GM19240 (cell line): ENCODE measurements around the gene FOXI1.

Experiments used
- DNase-seq: peaks from one replicate; pipeline ENCODE4 v3.0.0; 2011; ENCODE audit warnings: low spot score; ENCODE audit not compliant: insufficient read length

FOXI1 gene

GRCh38 chr5:170105642-170106611 lies at the start of gene FOXI1:
FOXI1 (plus strand) TSS chr5:170105897; CDS start chr5:170105958, 61 bp downstream.
- no peak for DNase-seq

DNA sequence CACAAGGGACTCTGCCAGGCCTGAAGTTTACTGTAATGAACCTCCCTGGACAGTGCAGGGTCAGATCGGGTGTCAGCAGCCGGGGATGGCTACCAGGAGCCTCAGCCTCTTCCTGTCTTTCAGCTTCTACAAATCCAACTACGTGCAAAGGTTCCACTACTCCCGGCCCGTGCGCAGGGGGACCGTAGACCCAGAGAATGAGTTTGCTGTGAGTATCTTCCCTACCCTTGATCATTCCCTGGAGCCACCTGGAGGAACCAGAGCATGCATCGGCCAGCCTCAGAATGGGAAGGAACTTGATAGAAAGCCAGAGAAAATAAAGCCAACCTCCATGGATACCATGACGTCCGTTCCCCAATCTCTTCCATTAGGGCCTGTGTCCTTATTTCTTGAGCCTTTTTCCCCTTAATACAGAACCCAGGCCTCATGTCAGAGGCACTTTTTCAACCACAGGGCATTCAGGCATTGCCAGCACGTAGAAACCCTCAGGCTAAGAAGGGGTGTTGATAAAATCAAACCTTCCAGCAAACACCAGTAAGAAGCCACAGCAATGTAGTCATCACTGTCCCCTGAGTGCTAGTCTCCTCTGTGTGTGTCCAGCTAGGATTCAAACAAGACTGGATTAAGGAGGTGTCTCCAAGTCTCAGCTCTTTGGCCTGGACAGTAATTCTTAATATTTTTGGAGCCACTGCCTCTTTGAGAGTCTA lies 49.0 kb upstream of the FOXI1 start:
- no peak for DNase-seq

DNA sequence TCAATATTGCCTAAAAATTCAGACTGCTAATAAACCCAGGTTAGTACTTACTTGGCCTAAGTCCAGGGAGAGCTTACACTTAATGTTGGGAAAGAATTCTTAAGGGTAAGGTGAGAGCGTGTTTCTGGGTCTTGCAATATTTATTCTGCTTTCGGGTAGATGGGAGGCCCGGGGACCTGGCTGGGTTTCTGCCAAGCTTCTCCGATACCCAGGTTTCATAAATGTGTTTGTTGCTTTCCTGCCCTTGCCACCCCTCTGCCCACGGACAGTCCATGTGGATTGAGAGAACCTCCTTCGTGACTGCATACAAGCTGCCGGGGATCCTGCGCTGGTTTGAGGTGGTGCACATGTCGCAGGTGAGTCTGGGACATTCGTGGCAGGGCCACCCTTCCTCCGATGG lies 48.4 kb upstream of the FOXI1 start:
- no peak for DNase-seq

- no peak for DNase-seq
Measured at GRCh38 chr5:170059221-170059620, 46.5 kb upstream of the FOXI1 start.

GRCh38 chr5:170067152-170067551 lies 38.5 kb upstream of the FOXI1 start:
- DNase-seq = no peak

DNA sequence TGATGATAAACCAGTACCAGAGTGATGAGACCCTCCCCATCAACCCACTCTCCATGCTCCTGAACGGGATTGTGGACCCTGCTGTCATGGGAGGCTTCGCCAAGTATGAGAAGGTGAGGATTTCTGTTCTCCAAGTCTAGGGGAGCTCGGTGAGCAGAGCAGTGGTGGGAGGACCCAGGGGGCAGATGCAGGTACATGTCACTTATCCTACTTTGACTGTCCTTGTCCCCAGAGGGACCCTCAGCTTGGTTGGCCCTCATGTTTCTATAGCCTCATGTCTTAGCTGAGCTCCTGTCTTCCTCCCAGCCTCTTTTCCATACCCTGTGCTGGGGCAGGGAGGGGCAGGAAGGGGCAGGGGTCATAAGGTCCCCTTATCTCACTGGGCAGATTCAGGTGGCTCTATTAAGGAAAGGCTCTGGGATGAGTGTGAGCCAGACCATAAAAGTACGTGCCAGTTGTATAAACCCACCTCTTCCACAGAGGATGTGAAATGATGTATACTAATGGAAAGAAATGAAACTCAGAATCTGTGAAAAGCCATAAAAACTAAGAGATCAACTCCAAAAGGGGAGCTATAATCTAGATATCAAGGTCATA lies 38.0 kb upstream of the FOXI1 start:
- no peak for DNase-seq

DNA sequence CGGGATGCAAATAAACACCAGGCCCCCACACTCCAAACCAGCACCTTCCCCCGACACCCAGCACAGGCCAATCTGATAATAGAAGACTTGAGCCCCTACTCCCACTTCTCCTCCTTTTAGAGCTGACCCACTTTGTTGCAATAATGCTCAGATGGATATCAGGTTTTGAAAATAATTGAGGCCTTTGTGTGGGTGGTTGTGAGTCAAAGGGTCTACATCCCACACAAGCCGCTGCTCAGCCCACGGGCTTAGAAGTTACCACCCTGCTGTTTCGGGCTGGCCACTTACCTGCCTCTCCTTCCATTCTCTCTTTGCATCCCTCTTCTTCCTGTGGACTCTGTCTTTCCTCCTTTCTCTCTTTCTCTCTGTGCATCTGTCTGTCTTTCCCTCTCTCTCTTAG lies 36.2 kb upstream of the FOXI1 start:
- DNase-seq = no peak

DNA sequence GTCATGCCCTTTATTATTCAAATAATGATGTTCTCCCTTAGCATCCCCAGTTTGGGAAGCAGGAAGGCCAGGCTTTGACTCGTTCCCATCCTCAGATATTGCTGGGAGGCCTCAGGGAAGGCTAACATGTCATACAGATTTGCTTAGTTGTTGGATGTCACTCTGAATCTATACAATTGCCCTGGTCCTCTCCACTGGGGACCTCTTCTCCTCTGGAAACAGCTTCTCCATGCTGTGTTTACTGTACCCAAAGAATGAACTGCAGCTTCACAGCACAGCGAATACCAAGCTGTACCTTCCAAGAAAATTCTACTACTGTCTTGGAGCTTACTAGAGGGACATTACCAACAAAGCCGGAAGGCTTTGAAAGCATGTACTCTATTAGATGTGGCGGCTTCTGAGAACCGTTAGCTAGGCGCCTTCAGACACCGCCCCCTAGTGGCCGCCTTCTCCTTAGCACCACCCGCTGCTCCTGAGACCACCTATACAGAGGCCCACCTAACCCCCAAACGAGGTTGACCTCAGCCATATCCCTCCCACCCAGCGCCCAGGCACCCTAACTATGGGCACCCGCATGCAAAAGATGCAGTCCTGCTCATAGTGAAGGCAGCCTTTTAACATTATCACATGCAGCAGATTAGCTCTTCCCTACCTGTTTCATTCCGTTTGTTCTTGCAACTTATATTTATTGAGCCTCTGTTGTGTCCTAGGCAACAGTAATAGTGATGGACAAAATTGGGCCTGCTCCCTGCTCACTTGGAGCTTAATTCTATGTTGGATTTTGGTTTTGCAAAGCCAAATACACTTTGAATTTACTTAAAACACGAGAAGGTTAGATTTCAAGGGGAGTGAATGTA lies 34.9 kb upstream of the FOXI1 start:
- no peak for DNase-seq

GRCh38 chr5:170071748-170072147 lies 33.9 kb upstream of the FOXI1 start:
- no peak for DNase-seq

GRCh38 chr5:170075696-170076095 lies 30.0 kb upstream of the FOXI1 start:
- no peak for DNase-seq

DNA sequence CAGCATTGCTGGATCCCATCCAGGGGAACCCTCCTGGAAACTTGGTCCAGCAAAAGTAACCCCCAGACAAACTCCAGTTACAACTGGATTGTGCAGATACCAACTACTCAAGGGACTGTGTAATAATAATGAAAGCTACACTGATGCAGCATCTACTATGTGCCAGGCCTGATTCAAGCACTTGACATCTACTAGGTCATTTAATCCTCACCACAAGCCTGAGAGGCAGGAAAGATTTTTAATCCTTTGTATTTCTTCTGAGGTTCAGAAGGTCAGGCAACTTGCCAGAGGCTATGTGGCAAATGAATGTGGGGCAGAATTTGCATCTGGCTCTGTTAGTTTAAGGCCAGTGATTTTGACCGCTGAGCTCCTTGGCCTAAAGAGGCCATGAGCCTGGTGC lies 29.5 kb upstream of the FOXI1 start:
- no peak for DNase-seq

DNA sequence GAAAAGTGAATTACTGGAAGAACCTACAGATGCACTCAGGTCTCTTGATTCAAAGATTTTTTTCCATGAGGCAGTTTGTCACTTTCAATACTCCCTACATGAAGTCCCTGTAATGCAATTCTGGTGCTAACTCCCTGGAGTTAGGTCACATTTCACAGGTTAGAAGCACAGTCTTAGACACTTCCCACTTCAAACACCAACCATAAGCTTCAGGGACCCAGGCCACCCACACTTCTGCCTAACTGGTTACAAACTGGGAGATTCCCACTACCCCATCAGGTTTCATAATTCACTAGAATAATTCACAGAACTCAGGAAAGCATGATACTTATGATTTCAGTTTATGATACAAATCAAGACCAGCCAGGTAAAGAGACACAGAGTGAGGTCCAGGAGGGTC lies 29.0 kb upstream of the FOXI1 start:
- DNase-seq = no peak

GRCh38 chr5:170077526-170077925 lies 28.2 kb upstream of the FOXI1 start:
- DNase-seq = no peak

- no peak for DNase-seq
Measured at GRCh38 chr5:170078458-170078857, 27.2 kb upstream of the FOXI1 start.

GRCh38 chr5:170078931-170079330 lies 26.8 kb upstream of the FOXI1 start:
- no peak for DNase-seq

DNA sequence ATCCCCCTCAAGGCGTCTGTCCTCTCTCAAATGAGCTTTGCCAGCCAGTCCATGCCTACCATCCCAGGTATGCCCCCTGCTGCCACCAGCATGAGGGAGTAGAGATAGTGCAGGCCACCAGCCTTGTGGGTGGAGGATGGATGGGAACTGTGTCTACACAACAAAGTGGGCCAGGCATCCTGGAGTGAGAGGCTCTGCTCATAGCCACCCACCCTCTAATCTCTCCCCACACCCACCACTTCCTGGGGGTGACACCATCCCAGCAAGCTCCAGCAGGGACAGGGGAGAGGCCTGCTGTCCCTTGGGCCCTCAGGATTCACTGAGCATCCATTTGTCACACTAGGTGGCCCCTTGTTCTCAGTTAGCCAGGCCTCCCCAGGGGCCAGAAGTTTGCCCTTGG lies 25.5 kb upstream of the FOXI1 start:
- no peak for DNase-seq

DNA sequence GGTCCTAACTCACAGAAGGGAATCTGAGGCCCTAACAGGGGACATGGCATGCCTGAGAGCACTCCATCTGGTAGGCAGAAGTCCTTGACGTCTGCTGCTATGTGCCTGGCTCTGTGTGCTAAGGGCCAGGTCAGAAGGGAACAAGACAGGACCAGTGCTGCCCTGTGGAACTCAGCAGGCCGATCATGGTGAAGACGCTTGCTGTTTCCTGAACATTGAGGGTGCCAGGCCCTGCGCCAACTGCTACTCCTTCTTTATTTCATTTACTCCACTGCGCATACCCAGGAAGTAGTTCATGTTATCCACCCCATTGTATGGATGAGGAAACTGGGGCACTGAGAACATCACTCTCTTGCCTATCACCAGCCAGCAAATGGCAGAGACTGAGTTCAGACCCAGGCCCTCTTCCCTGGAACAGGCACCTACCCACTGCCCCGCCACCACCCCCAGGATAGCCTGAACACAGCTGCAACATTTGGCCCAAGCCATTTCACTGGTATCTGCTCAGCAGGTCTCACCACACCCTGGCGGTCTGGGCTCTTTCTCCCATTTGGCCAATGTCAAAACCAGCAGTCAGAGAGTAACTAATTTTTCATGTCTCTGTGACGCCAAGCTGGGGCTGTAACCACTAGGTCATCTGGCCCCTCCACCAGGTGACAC lies 24.8 kb upstream of the FOXI1 start:
- DNase-seq = no peak

DNA sequence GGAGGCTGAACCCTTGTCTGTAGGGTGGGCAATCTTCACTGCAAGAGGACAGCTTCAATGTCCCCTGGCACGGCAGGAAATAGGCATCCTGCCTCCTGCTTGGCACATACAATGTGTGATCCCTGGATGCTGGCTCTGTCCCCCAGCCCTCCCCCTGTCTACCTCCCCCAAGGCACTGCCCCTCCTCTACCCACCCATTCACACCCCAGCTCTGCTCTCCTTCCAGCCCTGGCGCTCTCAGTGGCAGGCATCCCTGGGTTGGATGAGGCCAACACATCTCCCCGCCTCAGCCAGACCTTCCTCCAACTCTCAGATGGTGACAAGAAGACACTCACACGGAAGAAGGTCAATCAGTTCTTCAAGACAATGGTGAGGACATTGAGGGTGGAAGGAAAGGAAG lies 24.1 kb upstream of the FOXI1 start:
- no peak for DNase-seq

- DNase-seq = no peak
Measured at GRCh38 chr5:170082701-170083100, 23.0 kb upstream of the FOXI1 start.

GRCh38 chr5:170087168-170087817 lies 18.4 kb upstream of the FOXI1 start:
- DNase-seq = no peak
